Gastroesophageal sphincter (tissue), 4 donors: Measurements from ENCODE around the gene TMEM51. TPM values are rescaled to one million over a fixed set of nuclear protein-coding genes. Genes with fewer than 3 reads are reported as not detected.
A peak's percentile ranks its signal among the peaks of the same experiment; 100 is the strongest.

Source experiments
- ATAC-seq: fragments of 150-250 bp; one replicate; pipeline ENCODE4 v1.9.1; 2016; ENCODE audit warnings: mild to moderate bottlenecking, moderate library complexity
- H3K27ac ChIP-seq, 4 donors: fragments of 200-600 bp; sonication (generic) in 3 of 4; 1 replicate in 3 of 4; 2 replicates in 1 of 4; pipeline ENCODE4 v1.5.1; 2016 to 2019
- H3K27me3 ChIP-seq: fragments of 200-600 bp; sonication (generic); one replicate; pipeline ENCODE4 v1.5.1; 2019
- H3K36me3 ChIP-seq, 2 donors: fragments of 200-600 bp; sonication (generic); one replicate each; pipeline ENCODE4 v1.5.1; 2019; ENCODE audit warnings: control low read depth in 1 of 2
- H3K4me1 ChIP-seq, 3 donors: fragments of 200-600 bp; sonication (generic); 1 replicate in 2 of 3; 2 replicates in 1 of 3; pipeline ENCODE4 v1.5.1; 2016 to 2019; ENCODE audit warnings: control low read depth in 2 of 3
- H3K4me3 ChIP-seq, 2 donors: fragments of 200-600 bp; sonication (generic); one replicate each; pipeline ENCODE4 v1.5.1; 2019; ENCODE audit warnings: mild to moderate bottlenecking in 1 of 2, moderate library complexity in 1 of 2
- H3K9me3 ChIP-seq, 3 donors: fragments of 200-600 bp; sonication (generic); one replicate each; pipeline ENCODE4 v1.5.1; 2017 to 2019; ENCODE audit warnings: control low read depth in 2 of 3
- EP300 ChIP-seq: sonication (generic); formaldehyde crosslinking; IDR thresholded peaks from one replicate; pipeline ENCODE4 v1.6.1; 2017; ENCODE audit warnings: antibody characterized with exemption, mild to moderate bottlenecking
- POLR2A ChIP-seq, 2 donors: fragments of 450-650 bp; IDR thresholded peaks; one replicate each; pipeline ENCODE4 v1.6.1; 2017; ENCODE audit warnings: antibody characterized with exemption in 2 of 2, mild to moderate bottlenecking in 2 of 2, moderate library complexity in 1 of 2
- POLR2AphosphoS5 ChIP-seq: sonication (generic); formaldehyde crosslinking; IDR thresholded peaks from one replicate; pipeline ENCODE4 v1.6.1; 2017; ENCODE audit warnings: antibody characterized with exemption
- WGBS, 2 donors: methylation state at CpG; one replicate each; pipeline ENCODE4 v1.1.5; 2018; ENCODE audit warnings: low coverage in 1 of 2; 5-methylcytosine and 5-hydroxymethylcytosine counted together
- total RNA-seq, 4 donors: library from RNA; depleted of rRNA; stranded (reverse); fragments of >200 nt; gene quantifications; one replicate each; pipeline ENCODE4 v1.1.0, GENCODE V29; 2016
- TF ChIP-seq, protein P1 (sequence below), 4 experiments: fragments of 200-600 bp in 2 of 4; fragments of 450-650 bp in 2 of 4; sonication (generic) in 1 of 4; IDR thresholded peaks; one replicate each; pipeline ENCODE4 v1.5.1; 2017 to 2019; ENCODE audit warnings: antibody characterized with exemption in 4 of 4, mild to moderate bottlenecking in 2 of 4, moderate library complexity in 2 of 4

TMEM51 gene
- total RNA-seq, 4 donors from 2014 or later: 12.6 to 34.7 (median 17.7) TPM

GRCh38 chr1:15160626-15161025 is 7.1 kb downstream of the TMEM51 start:
- Histone ChIP-seq H3K9me3 (no peaks in the 10 kb centered on the region), H3K27me3 (no peaks in the 10 kb centered on the region), H3K4me1 (peaks cover 0 to 56% (median 10%) of the 10 kb centered on the region in 3 donors), H3K36me3 (no peaks in the 10 kb centered on the region), H3K4me3 (no peak overlapping the region), H3K27ac (no peak overlapping the region)
- 33 to 35% methylated on average over 1 to 3 of the region's 8 CpGs for WGBS, 2 donors
- ATAC-seq: no peak
- TF ChIP-seq, protein P1, sequence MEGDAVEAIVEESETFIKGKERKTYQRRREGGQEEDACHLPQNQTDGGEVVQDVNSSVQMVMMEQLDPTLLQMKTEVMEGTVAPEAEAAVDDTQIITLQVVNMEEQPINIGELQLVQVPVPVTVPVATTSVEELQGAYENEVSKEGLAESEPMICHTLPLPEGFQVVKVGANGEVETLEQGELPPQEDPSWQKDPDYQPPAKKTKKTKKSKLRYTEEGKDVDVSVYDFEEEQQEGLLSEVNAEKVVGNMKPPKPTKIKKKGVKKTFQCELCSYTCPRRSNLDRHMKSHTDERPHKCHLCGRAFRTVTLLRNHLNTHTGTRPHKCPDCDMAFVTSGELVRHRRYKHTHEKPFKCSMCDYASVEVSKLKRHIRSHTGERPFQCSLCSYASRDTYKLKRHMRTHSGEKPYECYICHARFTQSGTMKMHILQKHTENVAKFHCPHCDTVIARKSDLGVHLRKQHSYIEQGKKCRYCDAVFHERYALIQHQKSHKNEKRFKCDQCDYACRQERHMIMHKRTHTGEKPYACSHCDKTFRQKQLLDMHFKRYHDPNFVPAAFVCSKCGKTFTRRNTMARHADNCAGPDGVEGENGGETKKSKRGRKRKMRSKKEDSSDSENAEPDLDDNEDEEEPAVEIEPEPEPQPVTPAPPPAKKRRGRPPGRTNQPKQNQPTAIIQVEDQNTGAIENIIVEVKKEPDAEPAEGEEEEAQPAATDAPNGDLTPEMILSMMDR (IDR thresholded peaks at IDR 0.05): no peak
- TF ChIP-seq POLR2AphosphoS5 (no peak), POLR2A (IDR thresholded peaks at IDR 0.05) (no peak), EP300 (no peak)

GRCh38 chr1:15167386-15167785 is 13.8 kb downstream of the TMEM51 start:
- Histone ChIP-seq H3K27me3 (no peaks in the 10 kb centered on the region), H3K4me3 (no peak overlapping the region), H3K27ac (no peak overlapping the region), H3K36me3 (no peaks in the 10 kb centered on the region), H3K4me1 (peaks cover 0 to 8% (median 0%) of the 10 kb centered on the region in 3 donors), H3K9me3 (no peaks in the 10 kb centered on the region)
- no peak for ATAC-seq
- WGBS, 2 donors: 8 to 14% methylated on average over 2 to 3 of the region's 3 CpGs
- peak; percentile 35 for TF ChIP-seq POLR2AphosphoS5
- no peak for TF ChIP-seq EP300
- TF ChIP-seq, protein P1 (IDR thresholded peaks at IDR 0.05): no peak
- TF ChIP-seq POLR2A (IDR thresholded peaks at IDR 0.05): no peak

- ATAC-seq: no peak
- Histone ChIP-seq H3K4me1 (peaks cover 0 to 16% (median 0%) of the 10 kb centered on the region in 3 donors), H3K4me3 (no peak overlapping the region), H3K27me3 (no peaks in the 10 kb centered on the region), H3K36me3 (no peaks in the 10 kb centered on the region), H3K27ac (no peak overlapping the region), H3K9me3 (no peaks in the 10 kb centered on the region)
- TF ChIP-seq POLR2AphosphoS5 (peak; percentile 10), POLR2A (IDR thresholded peaks at IDR 0.05) (no peak)
- WGBS, 2 donors: 14 to 83% methylated on average over 1 to 5 of the region's 5 CpGs
Observed at GRCh38 chr1:15168479-15168878, 14.9 kb downstream of the TMEM51 start.

DNA sequence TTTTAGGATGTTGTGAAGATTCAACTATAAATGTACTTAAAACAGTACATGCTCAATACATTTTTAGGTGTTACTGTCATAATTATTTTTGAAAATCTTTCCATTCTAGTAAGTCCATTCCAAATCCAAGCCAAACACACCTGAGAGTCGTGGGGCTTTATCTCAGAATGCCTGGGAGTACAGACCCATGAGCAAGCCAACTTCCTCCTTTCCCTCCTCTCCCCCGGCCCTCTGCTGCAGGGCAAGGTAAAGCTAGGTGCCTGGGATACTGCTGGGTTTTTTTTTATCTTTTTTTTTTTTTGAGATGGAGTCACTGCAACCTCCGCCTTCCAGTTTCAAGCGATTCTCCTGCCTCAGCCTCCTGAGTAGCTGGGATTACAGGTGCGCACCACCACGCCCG is 16.5 kb downstream of the TMEM51 start:
- Histone ChIP-seq H3K27ac (no peak overlapping the region), H3K4me1 (peaks cover 0 to 22% (median 0%) of the 10 kb centered on the region in 3 donors), H3K36me3 (no peaks in the 10 kb centered on the region), H3K27me3 (no peaks in the 10 kb centered on the region), H3K9me3 (no peaks in the 10 kb centered on the region), H3K4me3 (no peak overlapping the region)
- TF ChIP-seq POLR2A (IDR thresholded peaks at IDR 0.05) (no peak), EP300 (no peak), POLR2AphosphoS5 (no peak)
- TF ChIP-seq, protein P1 (IDR thresholded peaks at IDR 0.05): no peak
- 78 to 81% methylated on average over 2 to 3 of the region's 7 CpGs for WGBS, 2 donors
- no peak for ATAC-seq

GRCh38 chr1:15171271-15171908 is 17.8 kb downstream of the TMEM51 start:
- 77 to 100% methylated on average over 1 to 8 of the region's 15 CpGs for WGBS, 2 donors

More at GRCh38 chr1:15171271-15171908, 17.8 kb downstream of the TMEM51 start:
- Histone ChIP-seq H3K36me3 (no peaks in the 10 kb centered on the region), H3K27ac (no peak overlapping the region), H3K4me1 (peaks cover 0 to 22% (median 0%) of the 10 kb centered on the region in 3 donors), H3K27me3 (no peaks in the 10 kb centered on the region), H3K4me3 (no peak overlapping the region), H3K9me3 (no peaks in the 10 kb centered on the region)
- no peak for ATAC-seq
- TF ChIP-seq EP300 (no peak), POLR2A (IDR thresholded peaks at IDR 0.05) (no peak), POLR2AphosphoS5 (no peak)
- TF ChIP-seq, protein P1 (IDR thresholded peaks at IDR 0.05): no peak
